ENCODE results near the gene M6PR. TPM values are rescaled to one million over a fixed set of nuclear protein-coding genes. Genes with fewer than 3 reads are reported as not detected.

The M6PR gene
- polyA plus RNA-seq, 1 donor from 2014 or later, result 52.8 TPM

GRCh38 chr12:8995021-8995775 is 45.8 kb upstream of the M6PR start:
- H3K27me3 ChIP-seq (ENCODE audit: insufficient read depth, low read depth, low read length), result no peaks in the 10 kb centered on the region
- TF ChIP-seq RAD21 (conservative IDR thresholded peaks at IDR 0.05) (no peak), EP300 (conservative IDR thresholded peaks at IDR 0.05; ENCODE audit: poor library complexity, severe bottlenecking) (no peak), EZH2 (IDR thresholded peaks at IDR 0.05; ENCODE audit: borderline replicate concordance, insufficient read depth, low read length, poor library complexity, severe bottlenecking) (no peak), CTCF (IDR thresholded peaks at IDR 0.05; ENCODE audit: poor library complexity, severe bottlenecking) (no peak), REST (IDR thresholded peaks at IDR 0.05; ENCODE audit: borderline replicate concordance) (no peak), TAF1 (IDR thresholded peaks at IDR 0.05; ENCODE audit: low read depth) (no peak), MXI1 (conservative IDR thresholded peaks at IDR 0.05; ENCODE audit: poor library complexity, severe bottlenecking) (no peak), SMC3 (conservative IDR thresholded peaks at IDR 0.05; ENCODE audit: poor library complexity) (no peak), POLR2AphosphoS5 (IDR thresholded peaks at IDR 0.05) (no peak)

DNA sequence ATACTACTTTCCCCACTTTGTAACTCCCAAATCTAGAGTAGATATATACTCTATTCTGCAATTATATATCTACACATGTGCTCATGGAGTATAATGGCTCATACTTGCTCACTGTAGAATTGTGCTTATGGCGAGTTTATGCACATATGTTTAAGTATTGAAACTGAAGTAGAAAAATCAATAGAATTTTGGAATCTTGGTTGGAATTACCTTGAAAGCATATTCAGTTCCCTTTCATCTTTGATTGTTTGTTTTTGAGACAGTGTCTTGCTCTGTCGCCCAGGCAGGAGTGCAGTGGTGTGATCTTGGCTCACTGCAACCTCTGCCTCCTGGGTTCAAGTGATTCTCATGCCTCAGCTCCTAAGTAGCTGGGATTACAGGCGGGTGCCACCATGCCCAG is 44.4 kb upstream of the M6PR start:
- Histone ChIP-seq H3K9me3 (ENCODE audit: low read length) (no peaks in the 10 kb centered on the region), H3K27ac (ENCODE audit: low read length) (no peak overlapping the region), H3K9ac (ENCODE audit: low read length) (no peak overlapping the region), H3F3A (ENCODE audit: insufficient read depth, low read length, poor library complexity, severe bottlenecking) (no peaks in the 10 kb centered on the region), H3K36me3 (ENCODE audit: insufficient read depth, low read length) (no peaks in the 10 kb centered on the region), H3K27me3 (ENCODE audit: insufficient read depth, low read depth, low read length) (no peaks in the 10 kb centered on the region), H3K9me2 (ENCODE audit: insufficient read depth, low read length) (no peaks in the 10 kb centered on the region), H3K4me3 (ENCODE audit: low read length) (no peak overlapping the region), H3K4me2 (ENCODE audit: low read length) (no peak overlapping the region), H3K79me2 (replicated peaks; ENCODE audit: insufficient read depth, low read length) (no peaks in the 10 kb centered on the region), H2AFZ (ENCODE audit: low read depth, low read length) (no peak overlapping the region), H4K20me1 (ENCODE audit: insufficient read depth) (no peaks in the 10 kb centered on the region)
- TF ChIP-seq RAD21 (conservative IDR thresholded peaks at IDR 0.05), result no peak
- no peak for TF ChIP-seq SMC3 (conservative IDR thresholded peaks at IDR 0.05; ENCODE audit: poor library complexity)
- no peak for TF ChIP-seq EZH2 (IDR thresholded peaks at IDR 0.05; ENCODE audit: borderline replicate concordance, insufficient read depth, low read length, poor library complexity, severe bottlenecking)
- no peak for TF ChIP-seq MXI1 (conservative IDR thresholded peaks at IDR 0.05; ENCODE audit: poor library complexity, severe bottlenecking)
- TF ChIP-seq EP300 (conservative IDR thresholded peaks at IDR 0.05; ENCODE audit: poor library complexity, severe bottlenecking), result no peak
- no peak for TF ChIP-seq TAF1 (IDR thresholded peaks at IDR 0.05; ENCODE audit: low read depth)
- TF ChIP-seq CTCF (IDR thresholded peaks at IDR 0.05; ENCODE audit: poor library complexity, severe bottlenecking), result no peak
- no peak for TF ChIP-seq REST (IDR thresholded peaks at IDR 0.05; ENCODE audit: borderline replicate concordance)
- no peak for TF ChIP-seq POLR2AphosphoS5 (IDR thresholded peaks at IDR 0.05)

More at GRCh38 chr12:8995021-8995775, 45.8 kb upstream of the M6PR start:
- Histone ChIP-seq H3F3A (ENCODE audit: insufficient read depth, low read length, poor library complexity, severe bottlenecking) (no peaks in the 10 kb centered on the region), H3K27ac (ENCODE audit: low read length) (no peak overlapping the region), H3K36me3 (ENCODE audit: insufficient read depth, low read length) (no peaks in the 10 kb centered on the region), H3K79me2 (replicated peaks; ENCODE audit: insufficient read depth, low read length) (no peaks in the 10 kb centered on the region), H3K4me3 (ENCODE audit: low read length) (no peak overlapping the region), H3K9me3 (ENCODE audit: low read length) (no peaks in the 10 kb centered on the region), H4K20me1 (ENCODE audit: insufficient read depth) (no peaks in the 10 kb centered on the region), H3K9ac (ENCODE audit: low read length) (no peak overlapping the region), H2AFZ (ENCODE audit: low read depth, low read length) (no peak overlapping the region), H3K4me2 (ENCODE audit: low read length) (no peak overlapping the region), H3K9me2 (ENCODE audit: insufficient read depth, low read length) (no peaks in the 10 kb centered on the region)
